H1 (cell line): ENCODE results near the gene STPG1. TPM values are rescaled to one million over a fixed set of nuclear protein-coding genes. Genes with fewer than 3 reads are reported as not detected.

Experiments
- CTCF ChIA-PET: fragments of 300-600 bp; sonication (Branson Sonifier 250); formaldehyde crosslinking; loops from one replicate; lab custom pipeline; 2021; ENCODE audit not compliant: partially characterized antibody; lab: Charles Lee
- POLR2A ChIA-PET: fragments of 300-600 bp; sonication (Branson Sonifier 250); formaldehyde crosslinking; loops from one replicate; lab custom pipeline; 2021; ENCODE audit warnings: inconsistent platforms; ENCODE audit not compliant: partially characterized antibody; lab: Charles Lee
- DNase-seq, 2 experiments: peaks; one replicate each; pipeline versions ENCODE4 v3.0.0 to v3.0.0-alpha.2; 2010 to 2022; ENCODE audit warnings: low spot score in 2 of 2, low read depth in 1 of 2, mixed read lengths in 1 of 2
- FAIRE-seq: peaks from 2 replicates; lab custom pipeline; 2011; peaks lifted over from hg19 to GRCh38; lab: Jason Lieb, UNC
- H2AFZ ChIP-seq: 2 replicates; pipeline ENCODE4 v1.8.1; 2012; ENCODE audit warnings: low read length, inconsistent platforms
- H2AK5ac ChIP-seq: 2 replicates; pipeline ENCODE4 v1.6.1; 2013; ENCODE audit warnings: low read depth, low read length
- H2BK120ac ChIP-seq: replicated peaks from 2 replicates; pipeline ENCODE3; 2013; ENCODE audit warnings: low read depth, low read length, inconsistent platforms
- H2BK12ac ChIP-seq: 2 replicates; pipeline ENCODE4 v1.6.1; 2013; ENCODE audit warnings: low read depth, low read length
- H2BK15ac ChIP-seq: 2 replicates; pipeline ENCODE4 v1.6.1; 2013; ENCODE audit warnings: low read length
- H2BK20ac ChIP-seq: 2 replicates; pipeline ENCODE4 v1.6.1; 2013; ENCODE audit warnings: low read length
- H2BK5ac ChIP-seq: 2 replicates; pipeline ENCODE4 v1.6.1; 2013; ENCODE audit warnings: low read depth, low read length
- H3K14ac ChIP-seq: 2 replicates; pipeline ENCODE4 v1.6.1; 2013; ENCODE audit warnings: inconsistent platforms; ENCODE audit not compliant: insufficient read length
- H3K18ac ChIP-seq: 2 replicates; pipeline ENCODE4 v1.6.1; 2013; ENCODE audit warnings: low read length; ENCODE audit errors: extremely low read depth
- H3K23ac ChIP-seq: 2 replicates; pipeline ENCODE4 v1.6.1; 2013; ENCODE audit warnings: inconsistent platforms; ENCODE audit not compliant: insufficient read length
- H3K23me2 ChIP-seq: 2 replicates; pipeline ENCODE4 v1.6.1; 2013; ENCODE audit warnings: low read depth, low read length
- H3K27ac ChIP-seq: 2 replicates; pipeline ENCODE4 v1.6.1; 2011; ENCODE audit warnings: low read depth, low read length, inconsistent platforms
- H3K27me3 ChIP-seq, 4 experiments: replicated peaks in 1 of 4; 1 replicate in 1 of 4; 2 replicates in 3 of 4; pipeline versions ENCODE4 v1.6.1 to v1.8.1; 2011 to 2013; ENCODE audit warnings: low read length in 3 of 4, mild to moderate bottlenecking in 3 of 4, inconsistent platforms in 2 of 4, mixed read lengths in 2 of 4, moderate library complexity in 1 of 4; ENCODE audit not compliant: control insufficient read depth in 3 of 4, insufficient read depth in 3 of 4; ENCODE audit errors: extremely low read depth in 1 of 4
- H3K36me3 ChIP-seq, 4 experiments: 2 replicates each; pipeline versions ENCODE4 v1.6.1 to v1.8.1; 2011 to 2013; ENCODE audit warnings: mild to moderate bottlenecking in 4 of 4, low read length in 3 of 4, moderate library complexity in 2 of 4, control low read depth in 1 of 4, inconsistent platforms in 1 of 4; ENCODE audit not compliant: insufficient read depth in 4 of 4, control insufficient read depth in 2 of 4
- H3K4ac ChIP-seq: replicated peaks from 2 replicates; pipeline ENCODE3; 2013; ENCODE audit warnings: low read length, low read depth, mixed read lengths, inconsistent platforms; ENCODE audit not compliant: insufficient read length
- H3K4me1 ChIP-seq, 4 experiments: replicated peaks in 1 of 4; 1 replicate in 1 of 4; 2 replicates in 3 of 4; pipeline versions ENCODE4 v1.6.1 to v1.8.1; 2011 to 2013; ENCODE audit warnings: low read length in 3 of 4, inconsistent platforms in 2 of 4, mixed read lengths in 1 of 4; ENCODE audit not compliant: insufficient read depth in 4 of 4, control insufficient read depth in 3 of 4
- H3K4me2 ChIP-seq, 2 experiments: 2 replicates each; pipeline versions ENCODE4 v1.6.1 to v1.8.1; 2011 to 2013; ENCODE audit warnings: low read depth in 2 of 2, low read length in 2 of 2, control low read depth in 1 of 2, inconsistent platforms in 1 of 2, mild to moderate bottlenecking in 1 of 2; ENCODE audit not compliant: insufficient read depth in 1 of 2
- H3K4me3 ChIP-seq, 4 experiments: fragments of 200-600, 300-600 bp in 1 of 4; sonication (generic), shearing (Covaris generic), sonication (Bioruptor Twin) in 1 of 4; 2 replicates each; pipeline versions ENCODE4 v1.5.1 to v1.8.1; 2011 to 2016; ENCODE audit warnings: low read length in 4 of 4, low read depth in 3 of 4, control low read depth in 2 of 4, inconsistent platforms in 2 of 4, mild to moderate bottlenecking in 2 of 4, mixed read lengths in 1 of 4, moderate library complexity in 1 of 4; ENCODE audit not compliant: insufficient read depth in 2 of 4; ENCODE audit errors: extremely low read depth in 1 of 4
- H3K56ac ChIP-seq: replicated peaks from 2 replicates; pipeline ENCODE3; 2013; ENCODE audit warnings: low read depth, mild to moderate bottlenecking, mixed read lengths, low read length, inconsistent platforms; ENCODE audit not compliant: insufficient read length
- H3K79me1 ChIP-seq: 2 replicates; pipeline ENCODE4 v1.6.1; 2013; ENCODE audit warnings: low read depth, low read length, control low read depth
- H3K79me2 ChIP-seq, 2 experiments: 2 replicates each; pipeline versions ENCODE4 v1.6.1 to v1.8.1; 2012 to 2013; ENCODE audit warnings: low read length in 2 of 2, mild to moderate bottlenecking in 2 of 2, inconsistent platforms in 1 of 2; ENCODE audit not compliant: insufficient read depth in 2 of 2, control insufficient read depth in 1 of 2
- H3K9ac ChIP-seq, 4 experiments: replicated peaks in 1 of 4; 1 replicate in 1 of 4; 2 replicates in 3 of 4; pipeline versions ENCODE4 v1.6.1 to v1.8.1; 2011 to 2013; ENCODE audit warnings: low read depth in 3 of 4, low read length in 3 of 4, control low read depth in 2 of 4, mild to moderate bottlenecking in 2 of 4, moderate library complexity in 2 of 4, inconsistent platforms in 1 of 4; ENCODE audit errors: extremely low read depth in 1 of 4
- H3K9me3 ChIP-seq, 2 experiments: 2 replicates each; pipeline versions ENCODE4 v1.6.1 to v1.8.1; 2012 to 2013; ENCODE audit warnings: mild to moderate bottlenecking in 2 of 2, moderate library complexity in 2 of 2, control low read depth in 1 of 2, inconsistent platforms in 1 of 2, low read depth in 1 of 2, low read length in 1 of 2, mixed read lengths in 1 of 2; ENCODE audit not compliant: insufficient read depth in 2 of 2
- H4K20me1 ChIP-seq, 2 experiments: replicated peaks in 1 of 2; 2 replicates each; pipeline versions ENCODE3 to v1.8.1; 2011 to 2013; ENCODE audit warnings: inconsistent platforms in 2 of 2, low read length in 2 of 2, mild to moderate bottlenecking in 1 of 2; ENCODE audit not compliant: insufficient read depth in 2 of 2, control insufficient read depth in 1 of 2
- H4K5ac ChIP-seq: 2 replicates; pipeline ENCODE4 v1.6.1; 2013; ENCODE audit warnings: low read length, low read depth, mixed read lengths, inconsistent platforms; ENCODE audit not compliant: insufficient read length
- H4K8ac ChIP-seq: 2 replicates; pipeline ENCODE4 v1.8.0; 2013; ENCODE audit warnings: mild to moderate bottlenecking, moderate library complexity, low read length, inconsistent platforms; ENCODE audit not compliant: insufficient read depth; ENCODE audit errors: extremely low read depth
- H4K91ac ChIP-seq: replicated peaks from 2 replicates; pipeline ENCODE3; 2013; ENCODE audit warnings: low read length, mixed read lengths, inconsistent platforms; ENCODE audit not compliant: insufficient read length
- FOSL1 ChIP-seq: IDR thresholded peaks from 2 replicates; pipeline ENCODE4 v1.6.1; 2011; ENCODE audit warnings: mild to moderate bottlenecking, low read depth, low read length, moderate library complexity; ENCODE audit not compliant: insufficient read depth
- TCF12 ChIP-seq: IDR thresholded peaks from 2 replicates; pipeline ENCODE4 v1.6.1; 2011; ENCODE audit warnings: low read depth, mild to moderate bottlenecking, low read length
- WGBS, 2 experiments: shearing (Covaris generic) in 1 of 2; methylation state at CpG; one replicate each; pipeline versions ENCODE4 v1.1.6 to v1.1.7; 2013 to 2015; ENCODE audit warnings: low lambda C conversion rate in 2 of 2, mixed read lengths in 2 of 2, inconsistent platforms in 1 of 2, low coverage in 1 of 2, missing lambda C conversion rate in 1 of 2; ENCODE audit not compliant: insufficient replicate concordance in 2 of 2, insufficient coverage in 1 of 2, insufficient read length in 1 of 2; ENCODE audit errors: extremely low coverage in 1 of 2, missing lambda C conversion rate in 1 of 2; 5-methylcytosine and 5-hydroxymethylcytosine counted together
- polyA plus RNA-seq, 7 experiments: library from polyadenylated mRNA; depleted of rRNA in 3 of 7; stranded (reverse) in 5 of 7; unstranded in 2 of 7; fragments of >200 nt in 5 of 7; fragments of 200-250 nt in 2 of 7; gene quantifications; 1 replicate in 5 of 7; 2 replicates in 1 of 7; 4 replicates in 1 of 7; pipeline versions ENCODE4 v1.2.1 to v1.2.3, GENCODE V29; 2011 to 2013; ENCODE audit warnings: missing spikeins in 2 of 7, mixed read lengths in 2 of 7
- total RNA-seq: library from RNA; stranded (reverse); fragmentation: NEBNext Ultra II Directional; extraction: Animal tissue kit (Norgen Biotek cat#: 25700); gene quantifications from 2 replicates; pipeline ENCODE4 v1.2.1, GENCODE V29; 2021

Gene STPG1
- total and polyA plus RNA-seq, 2 of the 8 experiments (the other 6 are each of a cell fraction or from before 2014, with no cell fraction given) = 10.3 to 11.2 TPM

DNA sequence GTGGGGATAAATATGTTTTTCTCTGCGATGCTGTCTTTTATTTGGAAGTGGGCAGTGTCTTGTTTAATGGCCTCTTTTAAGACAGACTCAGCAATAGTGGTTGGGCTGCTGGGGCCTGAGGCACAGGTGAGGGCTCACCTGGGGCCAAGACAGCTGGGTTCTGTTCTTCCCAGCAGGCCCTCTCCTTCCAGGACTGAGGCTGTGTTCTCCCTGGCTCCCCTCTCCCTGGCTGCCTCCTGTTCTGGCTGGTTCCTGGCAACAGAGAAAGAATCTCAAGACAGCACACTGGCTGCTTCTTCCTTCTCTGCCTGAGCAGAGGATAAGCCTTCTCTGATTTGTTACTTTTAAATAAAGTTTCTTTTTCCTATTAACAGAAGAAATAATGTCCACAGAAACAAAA, 101.8 kb downstream of the STPG1 start:
- 64% methylated on average over 1 of the region's 1 CpG; no CpG with 5 or more reads in 1 of the 2 experiments for WGBS, 2 experiments
- no peaks in the 10 kb centered on the region for H3K23me2 ChIP-seq

More for the DNA sequence above, 101.8 kb downstream of the STPG1 start:
- FAIRE-seq (no peak), DNase-seq (no peak)
- no peak overlapping the region for H3K4me2 ChIP-seq
- peaks cover 5 to 29% (median 22%) of the 10 kb centered on the region in 4 experiments; a peak in 6 of 7 replicates for H3K4me1 ChIP-seq
- no peak overlapping the region for H3K27ac ChIP-seq
- no peaks in the 10 kb centered on the region for H4K20me1 ChIP-seq
- H3K56ac ChIP-seq = no peak overlapping the region
- H3K79me1 ChIP-seq = no peaks in the 10 kb centered on the region
- H2BK15ac ChIP-seq = no peak overlapping the region
- H2BK12ac ChIP-seq = no peak overlapping the region
- no peak overlapping the region for H4K8ac ChIP-seq
- H2BK120ac ChIP-seq = no peak overlapping the region
- H4K5ac ChIP-seq = no peak overlapping the region
- H3K14ac ChIP-seq = no peak overlapping the region
- no peak overlapping the region for H3K4me3 ChIP-seq
- no peaks in the 10 kb centered on the region for H3K36me3 ChIP-seq
- no peaks in the 10 kb centered on the region for H3K79me2 ChIP-seq
- TF ChIP-seq FOSL1 (no peak), TCF12 (peak; percentile 57; the same call in 1 of the 2 replicates)
- no peak overlapping the region for H3K23ac ChIP-seq
- H3K18ac ChIP-seq = no peak overlapping the region; the same call in 1 of the 2 replicates
- H4K91ac ChIP-seq = no peak overlapping the region
- no peak overlapping the region; a peak in 1 of 7 replicates for H3K9ac ChIP-seq
- ChIA-PET CTCF (interaction anchor here (0.6 to 2.1 kb wide), 8 partner anchors 10 to 112 kb away, joined by 3 to 9 read pairs (median 4); no protein-coding TSS in a partner anchor), POLR2A (no interaction called here)
- no peak overlapping the region for H3K4ac ChIP-seq
- no peak overlapping the region for H2BK5ac ChIP-seq
- H2AFZ ChIP-seq = no peak overlapping the region
- H3K9me3 ChIP-seq = no peaks in the 10 kb centered on the region
- H2BK20ac ChIP-seq = no peak overlapping the region
- no peak overlapping the region for H2AK5ac ChIP-seq
- no peaks in the 10 kb centered on the region for H3K27me3 ChIP-seq
